ENCODE results near the gene SMAD9.

SMAD9 gene

GRCh38 chr13:36919833-36920615 lies at the start of gene SMAD9:
Gene SMAD9, minus strand, starts transcription at chr13:36920238. Its CDS starts 40,549 bp downstream, at chr13:36879689.
- peak in 1 of 2 experiments; percentile 7 for DNase-seq

- DNase-seq: no peak
These were observed 46.4 kb upstream of the SMAD9 start for GRCh38 chr13:36966404-36966803.

GRCh38 chr13:36965767-36966166 lies 45.7 kb upstream of the SMAD9 start:
- no peak for DNase-seq

- no peak for DNase-seq
These were observed 39.5 kb upstream of the SMAD9 start for GRCh38 chr13:36959456-36960116.

GRCh38 chr13:36954542-36954941 lies 34.5 kb upstream of the SMAD9 start:
- DNase-seq: no peak

- DNase-seq: no peak
These were observed 30.9 kb upstream of the SMAD9 start for GRCh38 chr13:36950920-36951319.

GRCh38 chr13:36950330-36950729 lies 30.3 kb upstream of the SMAD9 start:
- no peak for DNase-seq

GRCh38 chr13:36945078-36945477 lies 25.0 kb upstream of the SMAD9 start:
- no peak for DNase-seq

GRCh38 chr13:36925603-36926002 lies 5.6 kb upstream of the SMAD9 start:
- no peak for DNase-seq

- DNase-seq: no peak
These were observed 4.0 kb upstream of the SMAD9 start for GRCh38 chr13:36924001-36924400.

GRCh38 chr13:36921631-36922301 lies 1.7 kb upstream of the SMAD9 start:
- DNase-seq: no peak

GRCh38 chr13:36920616-36921185 lies 663 bp upstream of the SMAD9 start:
- DNase-seq: no peak

GRCh38 chr13:36919171-36919832 lies 736 bp downstream of the SMAD9 start:
- no peak for DNase-seq

GRCh38 chr13:36918246-36919131 lies 1.5 kb downstream of the SMAD9 start:
- no peak for DNase-seq

GRCh38 chr13:36917311-36917710 lies 2.7 kb downstream of the SMAD9 start:
- no peak for DNase-seq

- DNase-seq: no peak
These were observed 4.0 kb downstream of the SMAD9 start for GRCh38 chr13:36915896-36916640.

GRCh38 chr13:36915106-36915505 lies 4.9 kb downstream of the SMAD9 start:
- no peak for DNase-seq

GRCh38 chr13:36914648-36915047 lies 5.4 kb downstream of the SMAD9 start:
- no peak for DNase-seq

- DNase-seq: no peak
These were observed 6.6 kb downstream of the SMAD9 start for GRCh38 chr13:36913463-36913862.

- no peak for DNase-seq
These were observed 7.1 kb downstream of the SMAD9 start for GRCh38 chr13:36912973-36913372.

- no peak for DNase-seq
These were observed 7.7 kb downstream of the SMAD9 start for GRCh38 chr13:36912369-36912768.
